ENCODE data around the gene FHIT. TPM values are rescaled to one million over a fixed set of nuclear protein-coding genes. Genes with fewer than 3 reads are reported as not detected.

Gene FHIT
- total RNA-seq, 1 donor from 2014 or later = 16.1 TPM

DNA sequence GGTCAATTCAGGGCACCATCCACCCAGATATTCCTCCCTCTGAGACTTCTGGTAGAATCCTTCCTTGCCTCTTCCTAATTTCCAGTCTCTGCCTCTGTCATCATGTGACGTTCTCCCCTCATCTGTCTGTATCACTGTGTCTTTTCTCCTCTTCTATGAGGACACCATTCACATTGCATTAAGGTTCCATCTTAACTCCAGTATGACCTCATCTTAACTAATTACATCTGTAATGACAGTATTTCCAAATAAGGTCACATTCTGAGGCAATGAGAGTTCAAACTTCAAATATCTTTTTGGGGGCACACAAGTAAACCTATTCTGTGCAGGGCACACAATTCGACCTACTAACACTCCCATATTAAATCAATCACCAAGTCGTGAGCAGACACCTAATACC is 169.7 kb downstream of the FHIT start:
- H3K27ac Mint-ChIP-seq = peak overlapping the region; percentile 11
- TF ChIP-seq, protein P1, sequence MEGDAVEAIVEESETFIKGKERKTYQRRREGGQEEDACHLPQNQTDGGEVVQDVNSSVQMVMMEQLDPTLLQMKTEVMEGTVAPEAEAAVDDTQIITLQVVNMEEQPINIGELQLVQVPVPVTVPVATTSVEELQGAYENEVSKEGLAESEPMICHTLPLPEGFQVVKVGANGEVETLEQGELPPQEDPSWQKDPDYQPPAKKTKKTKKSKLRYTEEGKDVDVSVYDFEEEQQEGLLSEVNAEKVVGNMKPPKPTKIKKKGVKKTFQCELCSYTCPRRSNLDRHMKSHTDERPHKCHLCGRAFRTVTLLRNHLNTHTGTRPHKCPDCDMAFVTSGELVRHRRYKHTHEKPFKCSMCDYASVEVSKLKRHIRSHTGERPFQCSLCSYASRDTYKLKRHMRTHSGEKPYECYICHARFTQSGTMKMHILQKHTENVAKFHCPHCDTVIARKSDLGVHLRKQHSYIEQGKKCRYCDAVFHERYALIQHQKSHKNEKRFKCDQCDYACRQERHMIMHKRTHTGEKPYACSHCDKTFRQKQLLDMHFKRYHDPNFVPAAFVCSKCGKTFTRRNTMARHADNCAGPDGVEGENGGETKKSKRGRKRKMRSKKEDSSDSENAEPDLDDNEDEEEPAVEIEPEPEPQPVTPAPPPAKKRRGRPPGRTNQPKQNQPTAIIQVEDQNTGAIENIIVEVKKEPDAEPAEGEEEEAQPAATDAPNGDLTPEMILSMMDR (IDR thresholded peaks at IDR 0.05; ENCODE audit: unreplicated experiment) = no peak
- H3K4me3 Mint-ChIP-seq (ENCODE audit: low read depth) = no peak overlapping the region
- no peak for DNase-seq (ENCODE audit: low spot score, unreplicated experiment)
- no peaks in the 10 kb centered on the region for H3K27me3 Mint-ChIP-seq
- H3K36me3 Mint-ChIP-seq (ENCODE audit: insufficient read depth) = no peaks in the 10 kb centered on the region
- H3K9me3 Mint-ChIP-seq (ENCODE audit: low read depth) = peaks cover 7% of the 10 kb centered on the region
- H3K4me1 Mint-ChIP-seq (ENCODE audit: low read depth) = peaks cover 1% of the 10 kb centered on the region

DNA sequence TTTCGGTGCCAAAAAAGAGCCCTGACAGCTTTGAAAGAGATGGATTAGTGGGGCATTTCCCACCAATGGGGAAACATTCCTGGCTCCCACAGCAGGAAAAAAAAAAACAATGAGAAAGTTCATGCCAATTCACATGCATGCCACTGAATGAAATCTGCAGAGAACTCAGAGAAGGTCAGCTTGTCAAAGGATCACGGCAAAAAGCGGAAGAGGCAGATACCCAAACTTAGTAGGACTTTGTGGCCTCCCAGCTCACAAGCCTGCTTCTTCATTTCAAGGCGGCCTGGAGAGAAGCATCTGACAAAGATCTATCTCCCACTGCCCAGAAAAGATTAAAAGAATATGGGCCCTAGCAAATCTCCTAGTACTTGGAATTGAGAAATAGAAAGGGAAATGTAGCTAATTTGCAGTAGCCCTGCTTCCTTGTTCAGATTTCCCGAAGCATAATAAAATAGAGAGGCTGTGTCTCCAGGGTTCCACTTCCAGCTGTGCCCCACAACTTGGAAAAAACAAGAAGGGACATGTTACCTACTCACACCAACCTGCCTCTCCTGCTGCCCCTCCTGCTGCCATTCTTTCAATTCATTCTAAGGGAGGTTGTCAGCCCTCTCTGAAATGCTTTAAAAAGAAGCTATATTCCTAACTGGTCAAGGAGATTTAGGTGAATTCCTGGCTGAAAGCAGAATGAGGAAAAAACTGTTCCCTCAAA is 170.4 kb downstream of the FHIT start:
- TF ChIP-seq, protein P1 (IDR thresholded peaks at IDR 0.05; ENCODE audit: unreplicated experiment) = no peak
- Mint-ChIP-seq H3K36me3 (ENCODE audit: insufficient read depth) (no peaks in the 10 kb centered on the region), H3K27ac (no peak overlapping the region), H3K4me1 (ENCODE audit: low read depth) (peaks cover 3% of the 10 kb centered on the region), H3K27me3 (no peaks in the 10 kb centered on the region), H3K4me3 (ENCODE audit: low read depth) (no peak overlapping the region), H3K9me3 (ENCODE audit: low read depth) (peaks cover 7% of the 10 kb centered on the region)
- no peak for DNase-seq (ENCODE audit: low spot score, unreplicated experiment)

DNA sequence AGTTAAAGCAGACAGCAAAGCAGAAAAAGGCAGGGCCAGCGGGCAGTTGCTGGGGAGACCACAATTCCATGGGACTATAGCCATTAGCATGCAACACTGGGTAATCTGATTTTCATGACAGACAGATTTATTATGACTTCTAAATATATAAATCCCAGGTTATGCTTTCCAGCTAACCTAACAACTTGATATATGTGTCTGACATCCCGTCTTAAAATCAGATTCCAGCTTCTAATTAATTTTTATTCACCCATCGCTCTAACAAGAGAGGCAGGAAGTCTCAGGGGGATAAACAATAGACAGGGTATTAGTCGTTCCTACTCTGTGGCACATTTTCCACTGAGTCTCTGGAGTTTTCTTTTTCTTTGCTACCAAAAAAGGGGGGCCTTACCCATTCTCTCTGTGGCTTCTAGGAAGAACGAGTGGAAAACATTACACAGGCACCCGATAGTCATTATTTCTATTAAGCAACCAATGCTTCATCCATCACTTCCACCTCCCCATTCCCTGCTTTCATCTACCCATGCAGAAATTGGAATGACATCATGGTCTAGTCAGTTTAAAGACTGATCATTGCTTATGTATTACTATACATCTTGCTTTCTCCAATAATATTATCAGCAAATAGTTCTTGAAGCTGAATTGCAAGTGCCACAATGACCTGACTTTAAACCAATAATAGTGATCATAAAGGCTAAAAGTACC is 173.1 kb downstream of the FHIT start:
- TF ChIP-seq, protein P1 (IDR thresholded peaks at IDR 0.05; ENCODE audit: unreplicated experiment) = no peak
- H3K27ac Mint-ChIP-seq = no peak overlapping the region
- peaks cover 3% of the 10 kb centered on the region for H3K4me1 Mint-ChIP-seq (ENCODE audit: low read depth)

DNA sequence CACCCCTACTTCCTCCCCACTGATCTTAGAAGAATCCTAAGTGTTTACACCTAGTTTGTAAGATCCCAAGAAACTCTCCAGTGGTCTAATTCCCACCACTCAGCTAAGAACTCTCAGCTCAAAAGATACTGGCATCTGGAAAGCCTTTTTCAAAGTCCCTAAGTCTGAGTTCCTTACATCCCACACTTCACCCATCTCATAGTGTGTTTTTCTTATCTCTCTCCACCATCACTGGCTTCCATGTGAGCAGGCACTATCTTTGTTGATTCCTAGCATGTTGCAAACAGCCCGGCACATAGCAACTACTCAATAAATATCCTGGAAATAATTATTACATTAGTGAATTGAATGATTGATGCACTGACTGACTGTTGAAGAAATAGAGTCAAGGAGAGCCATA is 173.7 kb downstream of the FHIT start:
- Mint-ChIP-seq H3K27ac (no peak overlapping the region), H3K36me3 (ENCODE audit: insufficient read depth) (no peaks in the 10 kb centered on the region), H3K27me3 (no peaks in the 10 kb centered on the region), H3K4me3 (ENCODE audit: low read depth) (no peak overlapping the region), H3K4me1 (ENCODE audit: low read depth) (peaks cover 3% of the 10 kb centered on the region), H3K9me3 (ENCODE audit: low read depth) (no peaks in the 10 kb centered on the region)
- TF ChIP-seq, protein P1 (IDR thresholded peaks at IDR 0.05; ENCODE audit: unreplicated experiment) = no peak
- DNase-seq (ENCODE audit: low spot score, unreplicated experiment) = no peak

More for the DNA sequence above, 173.1 kb downstream of the FHIT start:
- DNase-seq (ENCODE audit: low spot score, unreplicated experiment) = no peak
- peaks cover 3% of the 10 kb centered on the region for H3K9me3 Mint-ChIP-seq (ENCODE audit: low read depth)
- H3K27me3 Mint-ChIP-seq = no peaks in the 10 kb centered on the region
- H3K4me3 Mint-ChIP-seq (ENCODE audit: low read depth) = no peak overlapping the region
- H3K36me3 Mint-ChIP-seq (ENCODE audit: insufficient read depth) = no peaks in the 10 kb centered on the region

DNA sequence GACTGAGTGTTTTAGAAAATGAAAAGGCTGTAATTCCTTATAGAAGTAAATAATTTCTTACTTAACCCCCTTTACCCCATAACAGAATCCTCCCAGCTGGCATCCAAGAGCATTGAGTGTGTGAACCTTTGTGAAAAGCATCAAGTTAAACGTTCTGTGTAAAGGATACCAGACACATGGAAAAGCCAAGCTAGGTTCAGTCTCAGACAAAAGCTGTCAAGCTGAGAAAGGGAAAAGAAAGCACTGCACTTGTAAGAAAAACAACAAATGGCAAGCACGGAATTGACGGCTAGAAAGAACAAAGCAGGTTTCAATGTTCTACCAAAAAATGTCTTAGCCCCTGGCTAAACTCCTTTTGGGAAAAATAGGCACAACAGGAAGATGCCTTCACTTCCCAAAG is 176.5 kb downstream of the FHIT start:
- DNase-seq (ENCODE audit: low spot score, unreplicated experiment) = no peak
- Mint-ChIP-seq H3K27me3 (no peaks in the 10 kb centered on the region), H3K9me3 (ENCODE audit: low read depth) (no peaks in the 10 kb centered on the region), H3K36me3 (ENCODE audit: insufficient read depth) (no peaks in the 10 kb centered on the region), H3K27ac (no peak overlapping the region), H3K4me3 (ENCODE audit: low read depth) (no peak overlapping the region), H3K4me1 (ENCODE audit: low read depth) (peaks cover 3% of the 10 kb centered on the region)
- TF ChIP-seq, protein P1 (IDR thresholded peaks at IDR 0.05; ENCODE audit: unreplicated experiment) = no peak
